Melanocyte of skin (primary cell): ENCODE data around the gene RGL1. TPM values are rescaled to one million over a fixed set of nuclear protein-coding genes. Genes with fewer than 3 reads are reported as not detected.

Experiments used
- total RNA-seq, 2 donors: library from RNA; depleted of rRNA; stranded (reverse); fragments of >200 nt; gene quantifications; 2 replicates each; pipeline ENCODE4 v1.2.3, GENCODE V29; 2012

Gene RGL1
- total RNA-seq, result 1 to 10 TPM; 3.4 to 6.7 TPM

GRCh38 chr1:183804916-183805841 is at the start of gene RGL1:
TSS of gene RGL1 (plus strand) at chr1:183805120. CDS start at chr1:183805298, 178 bp downstream.

Other genes with a start within 250 kb of the RGL1 start
- under 1 TPM in 1 of 2 donors, not detected in 1; under 0.01 TPM for gene NCF2, start 214.7 kb upstream of the RGL1 start, total RNA-seq
- 10 to 100 TPM; 59.9 to 84.9 TPM for gene ARPC5, start 169.3 kb upstream of the RGL1 start, total RNA-seq
- gene APOBEC4, start 151.8 kb upstream of the RGL1 start, total RNA-seq, result not detected
- under 1 TPM; 0.69 to 1.00 TPM for gene COLGALT2, start 232.6 kb downstream of the RGL1 start, total RNA-seq
- gene TSEN15, start 246.6 kb downstream of the RGL1 start, total RNA-seq, result 10 to 100 TPM; 29.3 to 48.0 TPM